ENCODE results near the gene ADAMTS3.

ADAMTS3 gene

GRCh38 chr4:72567036-72567435 is 2.0 kb downstream of the ADAMTS3 start:
- DNase-seq (ENCODE audit: low spot score), result no peak
- in situ Hi-C loops (cut with MboI; ENCODE audit: low pct_unique_long_range_greater_than_20kb, low sequenced_read_pairs, unreplicated experiment), result no loop called here
- TF ChIP-seq CTCF (IDR thresholded peaks at IDR 0.05; ENCODE audit: extremely low read depth, insufficient read depth, missing control alignments), result no peak

GRCh38 chr4:72566464-72566972 is 2.5 kb downstream of the ADAMTS3 start:
- TF ChIP-seq CTCF (IDR thresholded peaks at IDR 0.05; ENCODE audit: extremely low read depth, insufficient read depth, missing control alignments), result no peak
- in situ Hi-C loops (cut with MboI; ENCODE audit: low pct_unique_long_range_greater_than_20kb, low sequenced_read_pairs, unreplicated experiment), result no loop called here
- no peak for DNase-seq (ENCODE audit: low spot score)

- in situ Hi-C loops (cut with MboI; ENCODE audit: low pct_unique_long_range_greater_than_20kb, low sequenced_read_pairs, unreplicated experiment), result no loop called here
- DNase-seq (ENCODE audit: low spot score), result no peak
- no peak for TF ChIP-seq CTCF (IDR thresholded peaks at IDR 0.05; ENCODE audit: extremely low read depth, insufficient read depth, missing control alignments)
These were observed 4.2 kb downstream of the ADAMTS3 start for GRCh38 chr4:72564789-72565188.

DNA sequence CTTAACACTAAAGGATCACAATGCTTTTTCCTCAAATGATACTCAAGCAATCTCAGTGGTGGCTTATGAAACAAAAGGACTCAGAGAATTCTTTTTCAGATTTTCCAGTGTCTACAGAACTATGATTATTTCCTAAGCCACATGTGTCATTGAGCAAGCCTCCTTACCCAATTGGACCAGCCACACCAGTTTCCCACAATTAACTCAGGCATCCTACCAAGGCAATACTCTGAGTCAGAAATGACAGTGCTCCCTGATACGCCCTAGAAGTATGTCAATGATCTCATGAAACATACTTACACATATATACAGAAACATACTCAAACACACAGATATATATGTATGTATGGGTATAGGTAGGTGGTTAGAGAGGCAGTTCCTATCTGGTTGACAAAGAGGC is 4.8 kb downstream of the ADAMTS3 start:
- no peak for DNase-seq (ENCODE audit: low spot score)
- no peak for TF ChIP-seq CTCF (IDR thresholded peaks at IDR 0.05; ENCODE audit: extremely low read depth, insufficient read depth, missing control alignments)
- in situ Hi-C loops (cut with MboI; ENCODE audit: low pct_unique_long_range_greater_than_20kb, low sequenced_read_pairs, unreplicated experiment), result no loop called here

DNA sequence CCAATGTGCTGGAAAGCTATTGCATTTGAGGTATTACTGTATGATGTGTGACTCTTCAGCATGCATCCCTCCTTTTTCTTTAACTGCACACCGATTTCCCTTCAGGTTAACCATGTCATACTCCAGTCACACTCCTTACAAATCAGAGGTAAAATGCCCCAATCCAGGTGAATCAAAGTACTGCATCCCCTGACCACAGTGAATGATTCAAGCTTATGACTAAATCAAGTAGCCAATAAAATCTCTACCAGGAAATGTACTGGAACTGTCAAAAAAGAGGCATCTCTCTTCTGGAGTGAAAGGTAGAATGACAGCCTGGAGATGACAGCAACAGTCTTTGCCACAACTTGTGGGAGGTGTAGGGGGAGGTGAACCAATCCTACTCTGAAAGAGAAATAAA is 10.4 kb downstream of the ADAMTS3 start:
- no peak for TF ChIP-seq CTCF (IDR thresholded peaks at IDR 0.05; ENCODE audit: extremely low read depth, insufficient read depth, missing control alignments)
- no peak for DNase-seq (ENCODE audit: low spot score)
- in situ Hi-C loops (cut with MboI; ENCODE audit: low pct_unique_long_range_greater_than_20kb, low sequenced_read_pairs, unreplicated experiment), result no loop called here

DNA sequence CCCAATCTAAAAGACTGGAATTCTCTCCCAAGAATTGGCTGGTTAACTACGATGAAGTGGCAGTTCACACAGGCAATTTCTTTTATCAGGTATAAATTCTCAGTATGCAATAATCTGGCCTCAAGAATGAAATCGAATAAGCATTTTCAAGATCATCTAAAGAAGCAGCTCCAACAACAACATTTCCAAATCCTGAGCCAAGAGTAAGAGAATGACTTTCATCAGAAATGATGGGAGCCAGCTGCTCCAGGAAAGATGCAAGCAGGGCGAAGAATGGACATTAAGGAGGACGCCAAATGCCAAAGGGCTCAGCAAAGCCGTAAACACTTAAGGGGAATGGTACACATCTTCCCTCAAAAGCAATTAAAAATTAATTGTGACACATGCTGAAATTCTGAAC is 12.0 kb downstream of the ADAMTS3 start:
- in situ Hi-C loops (cut with MboI; ENCODE audit: low pct_unique_long_range_greater_than_20kb, low sequenced_read_pairs, unreplicated experiment), result no loop called here
- no peak for DNase-seq (ENCODE audit: low spot score)
- no peak for TF ChIP-seq CTCF (IDR thresholded peaks at IDR 0.05; ENCODE audit: extremely low read depth, insufficient read depth, missing control alignments)

GRCh38 chr4:72555377-72555831 is 13.6 kb downstream of the ADAMTS3 start:
- TF ChIP-seq CTCF (IDR thresholded peaks at IDR 0.05; ENCODE audit: extremely low read depth, insufficient read depth, missing control alignments), result no peak
- in situ Hi-C loops (cut with MboI; ENCODE audit: low pct_unique_long_range_greater_than_20kb, low sequenced_read_pairs, unreplicated experiment), result no loop called here
- DNase-seq (ENCODE audit: low spot score), result no peak

All from GM13977 (cell line).